GM18873 (cell line): Measurements from ENCODE around the gene CACUL1.
"Not testable (repeated sequence)": the region's sequence is repeated elsewhere in the genome, so short reads cannot be mapped to it uniquely, and the experiment has no call there.

Experiments used
- ATAC-seq: cut with Tn5 transposase; IDR thresholded peaks from one replicate; pipeline ENCODE4 v1.9.1; 2021; ENCODE audit warnings: mild to moderate bottlenecking, moderate library complexity, moderate number of reproducible peaks; ENCODE audit not compliant: unreplicated experiment, low FRiP score

CACUL1 gene

GRCh38 chr10:118662228-118663035 is 92.3 kb downstream of the CACUL1 start:
- ATAC-seq = no peak

GRCh38 chr10:118658762-118659161 is 96.0 kb downstream of the CACUL1 start:
- no peak for ATAC-seq

- ATAC-seq = not testable (repeated sequence)
Measured at GRCh38 chr10:118658168-118658567, 96.6 kb downstream of the CACUL1 start.

GRCh38 chr10:118645294-118645693 is 109.5 kb downstream of the CACUL1 start:
- not testable (repeated sequence) for ATAC-seq

- ATAC-seq = no peak
Measured at GRCh38 chr10:118642228-118642627, 112.5 kb downstream of the CACUL1 start.

GRCh38 chr10:118638680-118639079 is 116.1 kb downstream of the CACUL1 start:
- no peak for ATAC-seq

- no peak for ATAC-seq
Measured at GRCh38 chr10:118635674-118636402, 118.9 kb downstream of the CACUL1 start.

- ATAC-seq = no peak
Measured at GRCh38 chr10:118633786-118634185, 121.0 kb downstream of the CACUL1 start.

GRCh38 chr10:118629211-118629610 is 125.6 kb downstream of the CACUL1 start:
- no peak for ATAC-seq

- no peak for ATAC-seq
Measured at GRCh38 chr10:118628397-118628796, 126.4 kb downstream of the CACUL1 start.

GRCh38 chr10:118626953-118627352 is 127.8 kb downstream of the CACUL1 start:
- no peak for ATAC-seq
